ENCODE measurements around the gene NOX5. TPM values are rescaled to one million over a fixed set of nuclear protein-coding genes. Genes with fewer than 3 reads are reported as not detected.

Gene NOX5
- total and polyA plus RNA-seq, 2 of the 4 experiments (the other 2 are of a cell fraction): 0.07 TPM; not detected in 1

DNA sequence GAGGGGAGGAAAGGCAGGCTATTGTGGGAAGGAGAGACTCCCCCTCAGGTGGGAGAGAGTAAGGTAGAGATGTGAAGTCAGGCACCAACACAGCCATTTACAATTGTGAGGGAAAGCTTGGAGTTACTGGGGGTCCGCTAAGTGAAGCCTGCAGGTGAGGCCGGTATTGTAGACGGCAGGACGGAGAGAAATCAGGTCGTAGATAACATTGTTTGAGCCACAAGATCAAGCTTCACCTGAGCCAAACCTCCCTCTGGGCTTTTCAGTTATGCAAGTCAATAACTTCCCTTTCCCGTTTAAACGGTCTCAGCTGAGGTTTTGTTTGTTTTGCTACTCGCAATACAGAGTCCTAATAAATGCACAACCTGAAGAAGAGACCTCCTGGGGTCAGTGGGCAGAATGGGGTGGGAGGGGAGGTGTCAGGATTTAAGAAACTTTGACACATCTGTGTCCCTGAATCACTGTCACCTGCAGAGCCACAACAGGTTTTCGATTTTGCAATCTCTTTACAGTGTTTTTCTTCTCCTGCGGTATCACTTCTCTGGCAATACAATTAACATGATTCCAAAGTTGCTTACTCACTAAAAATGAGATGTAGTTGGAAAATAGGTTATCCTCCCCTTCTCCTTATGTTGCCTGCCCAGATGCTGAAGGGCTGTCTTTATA lies 73.9 kb downstream of the NOX5 start:
- Histone ChIP-seq H4K8ac (ENCODE audit: low read depth in 2 of 2, low read length in 2 of 2) (no peak overlapping the region), H3K9ac (ENCODE audit: low read depth, low read length) (no peak overlapping the region), H2AK5ac (ENCODE audit: low read depth, low read length) (no peak overlapping the region), H3K79me1 (ENCODE audit: low read depth in 1 of 2, low read length in 2 of 2) (no peaks in the 10 kb centered on the region), H3K36me3 (ENCODE audit: control insufficient read depth, insufficient read depth, low read length) (no peaks in the 10 kb centered on the region), H2AK9ac (replicated peaks; ENCODE audit: low read depth, low read length, poor library complexity) (no peak overlapping the region), H3K23ac (ENCODE audit: low read depth, low read length) (no peak overlapping the region), H3K4me1 (ENCODE audit: control insufficient read depth, insufficient read depth, low read length) (peaks cover 1% of the 10 kb centered on the region; the same call in 1 of the 2 replicates), H3K14ac (replicated peaks; ENCODE audit: low read depth, low read length) (no peak overlapping the region), H3K4me2 (ENCODE audit: low read depth, low read length) (no peak overlapping the region), H4K20me1 (ENCODE audit: insufficient read depth, low read length) (no peaks in the 10 kb centered on the region), H2BK15ac (ENCODE audit: low read depth, low read length) (no peak overlapping the region), H2BK120ac (ENCODE audit: low read depth, low read length) (no peak overlapping the region), H3K56ac (ENCODE audit: extremely low read depth, insufficient read depth, low read length) (no peak overlapping the region), H3K4me3 (ENCODE audit: insufficient read depth, low read depth, low read length) (no peak overlapping the region), H2BK20ac (ENCODE audit: low read depth, low read length) (no peak overlapping the region), H3K27me3 (ENCODE audit: control insufficient read depth, insufficient read depth, low read length) (peaks cover 59% of the 10 kb centered on the region), H3K9me1 (ENCODE audit: insufficient read depth, low read length) (no peaks in the 10 kb centered on the region), H3K9me3 (ENCODE audit: control insufficient read depth, insufficient read depth, low read length) (no peaks in the 10 kb centered on the region), H3K4ac (ENCODE audit: low read depth, low read length) (no peak overlapping the region), H3K27ac (ENCODE audit: insufficient read depth, low read length) (no peak overlapping the region), H2AFZ (replicated peaks; ENCODE audit: low read length, poor library complexity) (no peak overlapping the region), H3K18ac (ENCODE audit: low read depth, low read length) (no peak overlapping the region), H4K5ac (ENCODE audit: low read depth, low read length) (no peak overlapping the region), H2BK5ac (ENCODE audit: low read depth, low read length, poor library complexity, severe bottlenecking) (no peak overlapping the region), H4K91ac (ENCODE audit: insufficient read depth, low read depth, low read length) (no peak overlapping the region)
- intact Hi-C loops (cut with micrococcal nuclease): no loop called here
- POLR2A ChIA-PET (ENCODE audit: unreplicated experiment): no interaction called here
- TF ChIP-seq POLR2A (IDR thresholded peaks at IDR 0.05; ENCODE audit: low read depth, low read length): no peak
- no peak for TF ChIP-seq MAZ (IDR thresholded peaks at IDR 0.05; ENCODE audit: borderline replicate concordance, low read depth, low read length)
- no peak for TF ChIP-seq RAD21 (IDR thresholded peaks at IDR 0.05; ENCODE audit: low read length)
- no peak for TF ChIP-seq BHLHE40 (IDR thresholded peaks at IDR 0.05; ENCODE audit: low read depth, low read length)
- TF ChIP-seq RFX5 (IDR thresholded peaks at IDR 0.05; ENCODE audit: low read depth, low read length): no peak
- TF ChIP-seq MAFK (IDR thresholded peaks at IDR 0.05; ENCODE audit: low read depth, low read length): no peak
- TF ChIP-seq SMC3 (IDR thresholded peaks at IDR 0.05; ENCODE audit: low read depth, low read length): no peak
- TF ChIP-seq, protein P1, sequence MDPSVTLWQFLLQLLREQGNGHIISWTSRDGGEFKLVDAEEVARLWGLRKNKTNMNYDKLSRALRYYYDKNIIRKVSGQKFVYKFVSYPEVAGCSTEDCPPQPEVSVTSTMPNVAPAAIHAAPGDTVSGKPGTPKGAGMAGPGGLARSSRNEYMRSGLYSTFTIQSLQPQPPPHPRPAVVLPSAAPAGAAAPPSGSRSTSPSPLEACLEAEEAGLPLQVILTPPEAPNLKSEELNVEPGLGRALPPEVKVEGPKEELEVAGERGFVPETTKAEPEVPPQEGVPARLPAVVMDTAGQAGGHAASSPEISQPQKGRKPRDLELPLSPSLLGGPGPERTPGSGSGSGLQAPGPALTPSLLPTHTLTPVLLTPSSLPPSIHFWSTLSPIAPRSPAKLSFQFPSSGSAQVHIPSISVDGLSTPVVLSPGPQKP (IDR thresholded peaks at IDR 0.05; ENCODE audit: borderline replicate concordance, low read depth, low read length): no peak
- TF ChIP-seq NFE2L2 (IDR thresholded peaks at IDR 0.05; ENCODE audit: low read depth, low read length): no peak
- TF ChIP-seq CHD1 (IDR thresholded peaks at IDR 0.05; ENCODE audit: low read depth, low read length): no peak
- no peak for TF ChIP-seq CEBPB (IDR thresholded peaks at IDR 0.05; ENCODE audit: low read depth, low read length)
- TF ChIP-seq RCOR1 (IDR thresholded peaks at IDR 0.05; ENCODE audit: insufficient replicate concordance, low read length): no peak
- TF ChIP-seq FOS (IDR thresholded peaks at IDR 0.05; ENCODE audit: low read depth, low read length): no peak
- TF ChIP-seq, protein P2, sequence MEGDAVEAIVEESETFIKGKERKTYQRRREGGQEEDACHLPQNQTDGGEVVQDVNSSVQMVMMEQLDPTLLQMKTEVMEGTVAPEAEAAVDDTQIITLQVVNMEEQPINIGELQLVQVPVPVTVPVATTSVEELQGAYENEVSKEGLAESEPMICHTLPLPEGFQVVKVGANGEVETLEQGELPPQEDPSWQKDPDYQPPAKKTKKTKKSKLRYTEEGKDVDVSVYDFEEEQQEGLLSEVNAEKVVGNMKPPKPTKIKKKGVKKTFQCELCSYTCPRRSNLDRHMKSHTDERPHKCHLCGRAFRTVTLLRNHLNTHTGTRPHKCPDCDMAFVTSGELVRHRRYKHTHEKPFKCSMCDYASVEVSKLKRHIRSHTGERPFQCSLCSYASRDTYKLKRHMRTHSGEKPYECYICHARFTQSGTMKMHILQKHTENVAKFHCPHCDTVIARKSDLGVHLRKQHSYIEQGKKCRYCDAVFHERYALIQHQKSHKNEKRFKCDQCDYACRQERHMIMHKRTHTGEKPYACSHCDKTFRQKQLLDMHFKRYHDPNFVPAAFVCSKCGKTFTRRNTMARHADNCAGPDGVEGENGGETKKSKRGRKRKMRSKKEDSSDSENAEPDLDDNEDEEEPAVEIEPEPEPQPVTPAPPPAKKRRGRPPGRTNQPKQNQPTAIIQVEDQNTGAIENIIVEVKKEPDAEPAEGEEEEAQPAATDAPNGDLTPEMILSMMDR (conservative IDR thresholded peaks at IDR 0.05; ENCODE audit: low read depth, low read length): no peak
- TF ChIP-seq, protein P3, sequence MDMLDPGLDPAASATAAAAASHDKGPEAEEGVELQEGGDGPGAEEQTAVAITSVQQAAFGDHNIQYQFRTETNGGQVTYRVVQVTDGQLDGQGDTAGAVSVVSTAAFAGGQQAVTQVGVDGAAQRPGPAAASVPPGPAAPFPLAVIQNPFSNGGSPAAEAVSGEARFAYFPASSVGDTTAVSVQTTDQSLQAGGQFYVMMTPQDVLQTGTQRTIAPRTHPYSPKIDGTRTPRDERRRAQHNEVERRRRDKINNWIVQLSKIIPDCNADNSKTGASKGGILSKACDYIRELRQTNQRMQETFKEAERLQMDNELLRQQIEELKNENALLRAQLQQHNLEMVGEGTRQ (IDR thresholded peaks at IDR 0.05; ENCODE audit: low read depth, low read length): no peak
- in situ Hi-C loops (cut with MboI; ENCODE audit: low sequenced_read_pairs): no loop called here
- dilution Hi-C loops (cut with HindIII; ENCODE audit: low sequenced_read_pairs, unreplicated experiment): no loop called here
- ATAC-seq (ENCODE audit: low read depth): no peak
- no CpG with 5 or more reads among the region's 10 CpGs for WGBS, 2 experiments (ENCODE audit: extremely low coverage in 2 of 2, insufficient read length in 1 of 2)
- no TSS peak for BruUV-seq (replicated peaks)
- CTCF ChIA-PET: interaction anchor here (0.7 kb wide), 1 partner anchor 17 kb away, joined by 4 read pairs; no protein-coding TSS in a partner anchor
- DNase-seq: no peak
